Peyer's patch (tissue), 4 donors: Measurements from ENCODE around the gene NLRP12. TPM values are rescaled to one million over a fixed set of nuclear protein-coding genes. Genes with fewer than 3 reads are reported as not detected.
"Not testable (repeated sequence)": the region's sequence is repeated elsewhere in the genome, so short reads cannot be mapped to it uniquely, and the experiment has no call there.

Source experiments
- DNase-seq, 3 donors: peaks; one replicate each; pipeline ENCODE4 v3.0.0-alpha.2; 2017 to 2019
- H3K27ac ChIP-seq, 4 donors: fragments of 200-600 bp; sonication (generic); one replicate each; pipeline ENCODE4 v1.5.1; 2016 to 2019
- H3K27me3 ChIP-seq, 2 donors: fragments of 200-600 bp; sonication (generic); one replicate each; pipeline ENCODE4 v1.5.1; 2019
- H3K36me3 ChIP-seq, 3 donors: fragments of 200-600 bp; sonication (generic); one replicate each; pipeline ENCODE4 v1.5.1; 2016 to 2019
- H3K4me1 ChIP-seq, 4 donors: fragments of 200-600 bp; sonication (generic); one replicate each; pipeline ENCODE4 v1.5.1; 2016 to 2019
- H3K4me3 ChIP-seq, 4 donors: fragments of 200-600 bp; sonication (generic); 1 replicate in 3 of 4; 2 replicates in 1 of 4; pipeline ENCODE4 v1.5.1; 2016 to 2019; ENCODE audit warnings: mild to moderate bottlenecking in 1 of 4
- H3K9me3 ChIP-seq, 4 donors: fragments of 200-600 bp; sonication (generic); one replicate each; pipeline ENCODE4 v1.5.1; 2016 to 2019; ENCODE audit warnings: mild to moderate bottlenecking in 1 of 4
- CTCF ChIP-seq, 6 experiments: fragments of 450-650 bp in 4 of 6; fragments of 200-600 bp in 2 of 6; sonication (generic) in 1 of 6; IDR thresholded peaks; one replicate each; pipeline ENCODE4 v1.5.1; 2017 to 2019; ENCODE audit warnings: antibody characterized with exemption in 6 of 6, mild to moderate bottlenecking in 3 of 6, moderate library complexity in 1 of 6
- POLR2A ChIP-seq, 2 donors: fragments of 450-650 bp; IDR thresholded peaks; one replicate each; pipeline ENCODE4 v1.5.1; 2017; ENCODE audit warnings: antibody characterized with exemption in 2 of 2, mild to moderate bottlenecking in 2 of 2, moderate library complexity in 2 of 2
- total RNA-seq, 4 donors: library from RNA; depleted of rRNA; stranded (reverse); fragments of >200 nt; gene quantifications; one replicate each; pipeline ENCODE4 v1.1.0, GENCODE V29; 2016

NLRP12 gene
- under 1 TPM in 1 of 4 donors, not detected in 3; 0.67 TPM for total RNA-seq

DNA sequence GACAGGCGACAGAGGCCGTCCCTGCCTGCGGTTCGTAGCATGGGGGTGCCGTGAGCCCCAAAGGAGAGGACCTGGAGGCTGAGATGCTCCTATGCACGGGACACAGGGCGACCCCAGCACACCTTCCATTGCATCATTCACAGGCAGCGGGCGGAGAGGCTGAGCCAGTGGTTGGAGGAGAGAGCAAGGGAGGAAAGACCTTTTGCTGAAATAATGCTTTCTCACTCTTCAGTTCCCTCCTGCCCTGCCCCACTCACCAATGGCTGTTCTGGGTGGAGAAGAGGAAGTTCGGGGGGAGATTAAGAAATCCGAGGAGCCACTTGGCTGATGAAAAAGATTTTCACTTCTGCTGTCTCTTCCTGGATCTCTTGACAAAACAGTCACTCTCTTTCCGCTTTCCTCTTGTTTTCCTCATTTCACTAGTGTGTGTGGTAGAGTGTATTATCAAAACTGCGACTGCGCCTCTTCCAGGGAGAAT, at the start of gene NLRP12:
NLRP12 (minus strand) TSS at position 181 of the 478 bp plus-strand sequence; CDS start at position 41, 140 bp downstream.
- Histone ChIP-seq H3K36me3 (no peaks in the 10 kb centered on the region), H3K9me3 (no peaks in the 10 kb centered on the region), H3K4me1 (no peaks in the 10 kb centered on the region), H3K4me3 (no peak within 1 kb of the TSS), H3K27me3 (no peaks in the 10 kb centered on the region), H3K27ac (no peak within 1 kb of the TSS)
- TF ChIP-seq CTCF (IDR thresholded peaks at IDR 0.05) (no peak), POLR2A (IDR thresholded peaks at IDR 0.05) (no peak)
- DNase-seq = no peak

- TF ChIP-seq POLR2A (IDR thresholded peaks at IDR 0.05) (no peak), CTCF (IDR thresholded peaks at IDR 0.05) (no peak)
- peaks cover 0 to 31% (median 0%) of the 10 kb centered on the region in 3 donors for H3K36me3 ChIP-seq
- H3K27me3 ChIP-seq = no peaks in the 10 kb centered on the region
- no peak overlapping the region for H3K4me3 ChIP-seq
- H3K4me1 ChIP-seq = peaks cover 0 to 52% (median 0%) of the 10 kb centered on the region in 4 donors
- H3K27ac ChIP-seq = no peak overlapping the region
- no peaks in the 10 kb centered on the region for H3K9me3 ChIP-seq
- no peak for DNase-seq
Observed at GRCh38 chr19:53872762-53873161, 48.6 kb upstream of the NLRP12 start.

GRCh38 chr19:53871454-53871853, 47.3 kb upstream of the NLRP12 start:
- Histone ChIP-seq H3K9me3 (no peaks in the 10 kb centered on the region), H3K27me3 (no peaks in the 10 kb centered on the region), H3K4me3 (peak overlapping the region in 1 of 4 donors; percentile 69), H3K36me3 (peaks cover 0 to 31% (median 0%) of the 10 kb centered on the region in 3 donors), H3K27ac (peak overlapping the region in 1 of 4 donors; percentile 25), H3K4me1 (peaks cover 0 to 61% (median 1%) of the 10 kb centered on the region in 4 donors)
- TF ChIP-seq POLR2A (IDR thresholded peaks at IDR 0.05) (no peak), CTCF (IDR thresholded peaks at IDR 0.05) (no peak)
- no peak for DNase-seq

DNA sequence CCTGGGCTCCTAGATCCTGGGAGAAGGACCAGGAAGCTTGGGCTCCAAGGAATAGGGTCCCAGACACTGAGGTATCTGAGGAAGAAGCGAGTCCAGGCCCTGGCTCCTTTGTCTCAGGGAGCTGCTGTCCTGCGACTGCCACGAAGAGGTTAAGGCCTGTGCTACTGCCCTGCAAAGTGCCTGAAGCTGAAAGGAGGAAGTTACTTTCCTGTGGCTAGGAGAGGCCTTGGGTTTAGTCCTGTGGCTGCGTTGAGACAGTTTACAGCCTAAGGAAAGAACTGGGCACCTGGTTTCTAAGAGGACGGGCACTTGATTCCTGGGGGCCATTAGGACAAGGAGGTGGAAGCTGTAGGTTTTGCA, 46.4 kb upstream of the NLRP12 start:
- Histone ChIP-seq H3K9me3 (no peaks in the 10 kb centered on the region), H3K36me3 (peaks cover 0 to 26% (median 0%) of the 10 kb centered on the region in 3 donors), H3K4me3 (peak overlapping the region in 3 of 4 donors; percentile 58 to 69 (median 69)), H3K4me1 (peaks cover 0 to 71% (median 1%) of the 10 kb centered on the region in 4 donors), H3K27ac (peak overlapping the region; percentile 81 to 93 (median 91)), H3K27me3 (no peaks in the 10 kb centered on the region)
- DNase-seq = peak in 1 of 3 donors; percentile 68
- no peak for TF ChIP-seq CTCF (IDR thresholded peaks at IDR 0.05)
- TF ChIP-seq POLR2A (IDR thresholded peaks at IDR 0.05) = no peak

DNA sequence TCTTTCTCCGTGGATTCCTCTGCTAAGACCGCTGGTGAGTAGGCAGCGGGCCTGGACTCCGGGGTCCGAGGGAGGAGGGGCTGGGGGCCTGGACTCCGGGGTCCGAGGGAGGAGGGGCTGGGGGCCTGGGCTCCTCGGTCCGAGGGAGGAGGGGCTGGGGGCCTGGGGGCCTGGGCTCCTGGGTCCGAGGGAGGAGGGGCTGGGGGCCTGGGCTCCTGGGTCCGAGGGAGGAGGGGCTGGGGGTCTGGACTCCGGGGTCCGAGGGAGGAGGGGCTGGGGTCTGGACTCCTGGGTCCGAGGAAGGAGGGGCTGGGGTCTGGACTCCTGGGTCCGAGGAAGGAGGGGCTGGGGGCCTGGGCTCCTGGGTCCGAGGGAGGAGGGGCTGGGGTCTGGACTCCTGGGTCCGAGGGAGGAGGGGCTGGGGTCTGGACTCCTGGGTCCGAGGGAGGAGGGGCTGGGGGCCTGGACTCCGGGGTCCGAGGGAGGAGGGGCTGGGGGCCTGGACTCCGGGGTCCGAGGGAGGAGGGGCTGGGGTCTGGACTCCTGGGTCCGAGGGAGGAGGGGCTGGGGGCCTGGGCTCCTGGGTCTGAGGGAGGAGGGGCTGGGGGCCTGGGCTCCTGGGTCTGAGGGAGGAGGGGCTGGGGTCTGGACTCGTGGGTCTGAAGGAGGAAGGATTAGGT, 45.8 kb upstream of the NLRP12 start:
- not testable (repeated sequence) for DNase-seq, H3K9me3 ChIP-seq, H3K27me3 ChIP-seq
- Histone ChIP-seq H3K4me3 (peak overlapping the region; percentile 58 to 73 (median 69)), H3K4me1 (peaks cover 0 to 68% (median 1%) of the 10 kb centered on the region in 4 donors), H3K36me3 (peaks cover 0 to 20% (median 0%) of the 10 kb centered on the region in 3 donors), H3K27ac (peak overlapping the region; percentile 81 to 93 (median 91))
